PC-3 (cell line): ENCODE measurements around the gene TBCCD1.

ENCODE experiments used
- EZH2 ChIP-seq: fragments of 300-600 bp; sonication (generic); IDR thresholded peaks from one replicate; pipeline ENCODE4 v1.6.1; 2017; ENCODE audit warnings: antibody characterized with exemption, mild to moderate bottlenecking, low read length; ENCODE audit not compliant: unreplicated experiment
- EZH2phosphoT487 ChIP-seq: fragments of 300-600 bp; sonication (generic); IDR thresholded peaks from 2 replicates; pipeline ENCODE4 v1.6.1; 2018; ENCODE audit warnings: mild to moderate bottlenecking, antibody characterized with exemption, low read length, borderline replicate concordance
- TF ChIP-seq, protein P1 (sequence below): fragments of 300-600 bp; sonication (generic); conservative IDR thresholded peaks from 2 replicates; pipeline ENCODE4 v1.5.1; 2017; ENCODE audit warnings: antibody characterized with exemption, low read depth, mild to moderate bottlenecking, low read length

DNA sequence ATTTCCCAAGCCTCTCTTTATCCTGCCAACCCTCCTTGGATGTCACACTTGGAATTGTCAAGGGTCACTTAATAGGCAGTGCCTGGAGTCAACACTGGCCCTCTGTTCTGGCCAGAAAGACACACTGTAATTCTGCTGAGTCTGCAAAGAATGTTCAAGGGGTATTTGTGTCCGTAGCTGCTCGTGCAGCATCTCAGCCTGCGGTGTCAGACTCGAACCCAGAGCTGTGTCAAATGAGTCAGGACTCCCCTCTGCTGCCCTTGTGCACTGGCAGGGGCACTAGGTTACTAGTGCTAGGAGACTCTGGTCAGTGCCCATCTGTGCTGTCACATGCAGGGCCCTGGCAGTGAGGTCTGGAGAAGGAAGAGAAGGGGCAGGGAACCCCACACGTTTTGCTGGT lies 44.9 kb upstream of the TBCCD1 start:
- TF ChIP-seq, protein P1, sequence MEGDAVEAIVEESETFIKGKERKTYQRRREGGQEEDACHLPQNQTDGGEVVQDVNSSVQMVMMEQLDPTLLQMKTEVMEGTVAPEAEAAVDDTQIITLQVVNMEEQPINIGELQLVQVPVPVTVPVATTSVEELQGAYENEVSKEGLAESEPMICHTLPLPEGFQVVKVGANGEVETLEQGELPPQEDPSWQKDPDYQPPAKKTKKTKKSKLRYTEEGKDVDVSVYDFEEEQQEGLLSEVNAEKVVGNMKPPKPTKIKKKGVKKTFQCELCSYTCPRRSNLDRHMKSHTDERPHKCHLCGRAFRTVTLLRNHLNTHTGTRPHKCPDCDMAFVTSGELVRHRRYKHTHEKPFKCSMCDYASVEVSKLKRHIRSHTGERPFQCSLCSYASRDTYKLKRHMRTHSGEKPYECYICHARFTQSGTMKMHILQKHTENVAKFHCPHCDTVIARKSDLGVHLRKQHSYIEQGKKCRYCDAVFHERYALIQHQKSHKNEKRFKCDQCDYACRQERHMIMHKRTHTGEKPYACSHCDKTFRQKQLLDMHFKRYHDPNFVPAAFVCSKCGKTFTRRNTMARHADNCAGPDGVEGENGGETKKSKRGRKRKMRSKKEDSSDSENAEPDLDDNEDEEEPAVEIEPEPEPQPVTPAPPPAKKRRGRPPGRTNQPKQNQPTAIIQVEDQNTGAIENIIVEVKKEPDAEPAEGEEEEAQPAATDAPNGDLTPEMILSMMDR = no peak
- no peak for TF ChIP-seq EZH2
- no peak for TF ChIP-seq EZH2phosphoT487
